Epithelial cell of proximal tubule (primary cell): Measurements from ENCODE around the gene RNF115. TPM values are rescaled to one million over a fixed set of nuclear protein-coding genes. Genes with fewer than 3 reads are reported as not detected.
"Not testable (repeated sequence)": the region's sequence is repeated elsewhere in the genome, so short reads cannot be mapped to it uniquely, and the experiment has no call there.

ENCODE experiments used
- DNase-seq: peaks from one replicate; pipeline ENCODE4 v3.0.0-alpha.2; 2011; ENCODE audit warnings: low read depth
- H3K4me3 ChIP-seq: 2 replicates; pipeline ENCODE4 v1.5.1; 2011; ENCODE audit warnings: low read depth, mild to moderate bottlenecking, low read length
- total RNA-seq: library from RNA; depleted of rRNA; stranded (reverse); fragments of >200 nt; gene quantifications from 2 replicates; pipeline ENCODE4 v1.2.3, GENCODE V29; 2015
- TF ChIP-seq, protein P1 (sequence below): conservative IDR thresholded peaks from 2 replicates; pipeline ENCODE4 v1.5.1; 2012; ENCODE audit warnings: low read depth, mild to moderate bottlenecking, low read length

Gene RNF115
- total RNA-seq, 1 donor from 2014 or later, result 10.4 TPM

DNA sequence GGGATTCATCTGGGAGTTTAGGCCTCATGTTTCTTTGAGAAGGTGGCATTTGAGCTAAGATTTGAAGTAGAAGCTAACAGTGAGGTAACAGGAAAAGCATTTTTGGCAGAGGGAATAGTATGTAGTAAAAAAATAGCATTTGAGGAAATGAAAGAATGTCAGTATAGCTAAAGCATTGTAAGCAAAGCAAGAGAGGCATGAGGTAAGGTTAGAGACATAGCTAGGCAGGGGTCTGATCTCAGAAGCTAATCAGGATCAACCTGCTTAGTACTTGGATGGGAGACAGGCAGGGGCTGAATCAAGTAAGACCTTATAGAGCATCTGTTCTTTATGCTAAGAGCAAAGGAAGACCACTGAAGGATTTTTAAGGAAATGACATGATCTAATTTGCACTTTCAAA, 4.1 kb upstream of the RNF115 start:
- TF ChIP-seq, protein P1, sequence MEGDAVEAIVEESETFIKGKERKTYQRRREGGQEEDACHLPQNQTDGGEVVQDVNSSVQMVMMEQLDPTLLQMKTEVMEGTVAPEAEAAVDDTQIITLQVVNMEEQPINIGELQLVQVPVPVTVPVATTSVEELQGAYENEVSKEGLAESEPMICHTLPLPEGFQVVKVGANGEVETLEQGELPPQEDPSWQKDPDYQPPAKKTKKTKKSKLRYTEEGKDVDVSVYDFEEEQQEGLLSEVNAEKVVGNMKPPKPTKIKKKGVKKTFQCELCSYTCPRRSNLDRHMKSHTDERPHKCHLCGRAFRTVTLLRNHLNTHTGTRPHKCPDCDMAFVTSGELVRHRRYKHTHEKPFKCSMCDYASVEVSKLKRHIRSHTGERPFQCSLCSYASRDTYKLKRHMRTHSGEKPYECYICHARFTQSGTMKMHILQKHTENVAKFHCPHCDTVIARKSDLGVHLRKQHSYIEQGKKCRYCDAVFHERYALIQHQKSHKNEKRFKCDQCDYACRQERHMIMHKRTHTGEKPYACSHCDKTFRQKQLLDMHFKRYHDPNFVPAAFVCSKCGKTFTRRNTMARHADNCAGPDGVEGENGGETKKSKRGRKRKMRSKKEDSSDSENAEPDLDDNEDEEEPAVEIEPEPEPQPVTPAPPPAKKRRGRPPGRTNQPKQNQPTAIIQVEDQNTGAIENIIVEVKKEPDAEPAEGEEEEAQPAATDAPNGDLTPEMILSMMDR, result no peak
- no peak for DNase-seq
- H3K4me3 ChIP-seq, result no peak overlapping the region

DNA sequence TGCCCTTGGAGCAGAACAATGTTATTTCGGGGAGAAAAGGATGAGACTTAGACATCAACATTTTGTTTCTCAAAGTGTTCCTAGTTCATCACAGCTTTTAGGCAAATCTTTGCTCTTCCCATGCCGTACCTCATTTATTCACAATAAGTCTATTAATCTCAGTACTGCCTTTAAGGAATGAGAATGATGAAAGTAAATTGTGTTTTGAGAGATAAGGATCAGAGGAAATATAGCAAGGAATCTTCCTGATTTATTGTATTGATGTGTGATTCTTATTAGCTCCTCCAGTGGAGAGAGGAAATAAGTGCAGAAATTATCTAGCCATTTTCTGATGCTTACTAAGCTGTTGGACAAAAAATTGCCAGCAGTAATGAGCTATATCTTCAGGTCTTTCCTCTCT, 2.1 kb upstream of the RNF115 start:
- no peak for DNase-seq
- H3K4me3 ChIP-seq, result no peak overlapping the region
- TF ChIP-seq, protein P1, result no peak

DNA sequence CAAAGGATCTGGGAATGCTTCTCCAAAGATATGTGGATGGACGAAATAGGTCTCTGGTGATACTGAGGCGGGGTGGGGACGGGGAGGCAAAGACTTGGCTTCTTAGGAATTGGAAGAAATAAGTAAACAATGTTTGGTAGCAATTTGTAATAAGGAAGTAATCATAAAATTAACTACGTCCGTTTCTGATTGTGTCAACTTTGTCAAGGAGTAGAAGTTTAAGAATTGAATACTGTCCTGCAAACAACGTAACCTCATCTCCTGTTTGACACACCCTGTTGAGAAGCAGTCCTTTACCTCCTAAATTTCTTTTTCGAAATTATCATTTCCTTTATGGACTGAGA, 576 bp upstream of the RNF115 start:
- TF ChIP-seq, protein P1, result no peak
- DNase-seq, result no peak
- H3K4me3 ChIP-seq, result peak overlapping the region; percentile 99

DNA sequence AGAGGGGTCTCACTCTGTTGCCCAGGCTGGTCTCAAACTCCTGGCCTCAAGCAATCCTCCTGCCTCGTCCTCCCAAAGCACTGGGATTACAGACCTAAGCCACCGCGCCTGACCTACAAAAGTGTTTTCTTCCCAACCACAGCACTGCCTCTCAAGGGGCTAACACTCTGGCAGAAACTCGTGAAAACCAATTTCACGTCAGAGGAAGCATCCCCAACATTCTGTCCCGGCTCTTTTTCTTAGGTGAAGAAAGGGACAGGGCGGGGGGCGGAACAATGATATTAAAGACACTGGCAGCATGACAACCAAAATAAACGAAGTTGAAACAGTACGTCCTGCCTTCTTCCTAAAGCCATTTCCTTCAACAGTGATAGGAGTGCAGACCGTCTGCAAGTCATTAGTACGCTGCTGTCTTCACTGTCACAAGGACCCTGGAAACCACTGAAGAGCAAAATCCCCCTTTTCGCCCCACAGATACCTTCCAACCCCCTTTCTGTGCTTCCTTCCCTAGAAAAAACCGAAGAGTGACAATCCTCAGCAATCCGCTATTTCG, 1.0 kb downstream of the RNF115 start:
- DNase-seq, result not testable (repeated sequence)
- H3K4me3 ChIP-seq, result peak overlapping the region; percentile 43

DNA sequence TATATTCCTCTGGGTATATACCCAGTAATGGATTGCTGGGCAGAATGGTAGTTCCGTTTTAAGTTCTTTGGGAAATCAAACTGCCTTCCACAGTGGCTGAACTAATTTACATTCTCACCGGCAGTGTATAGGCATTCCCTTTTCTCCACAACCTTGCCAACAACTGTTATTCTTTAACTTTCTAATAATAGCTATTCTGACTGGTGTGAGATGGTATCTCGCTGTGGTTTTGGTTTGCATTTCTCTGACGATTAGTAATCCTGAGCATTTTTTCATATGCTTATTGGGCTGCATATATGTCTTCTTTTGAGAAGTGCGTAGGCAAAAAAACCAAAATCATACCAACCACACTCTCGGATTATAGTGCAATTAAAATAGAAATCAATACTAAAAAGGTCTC, 5.8 kb downstream of the RNF115 start:
- H3K4me3 ChIP-seq, DNase-seq: not testable (repeated sequence)

DNA sequence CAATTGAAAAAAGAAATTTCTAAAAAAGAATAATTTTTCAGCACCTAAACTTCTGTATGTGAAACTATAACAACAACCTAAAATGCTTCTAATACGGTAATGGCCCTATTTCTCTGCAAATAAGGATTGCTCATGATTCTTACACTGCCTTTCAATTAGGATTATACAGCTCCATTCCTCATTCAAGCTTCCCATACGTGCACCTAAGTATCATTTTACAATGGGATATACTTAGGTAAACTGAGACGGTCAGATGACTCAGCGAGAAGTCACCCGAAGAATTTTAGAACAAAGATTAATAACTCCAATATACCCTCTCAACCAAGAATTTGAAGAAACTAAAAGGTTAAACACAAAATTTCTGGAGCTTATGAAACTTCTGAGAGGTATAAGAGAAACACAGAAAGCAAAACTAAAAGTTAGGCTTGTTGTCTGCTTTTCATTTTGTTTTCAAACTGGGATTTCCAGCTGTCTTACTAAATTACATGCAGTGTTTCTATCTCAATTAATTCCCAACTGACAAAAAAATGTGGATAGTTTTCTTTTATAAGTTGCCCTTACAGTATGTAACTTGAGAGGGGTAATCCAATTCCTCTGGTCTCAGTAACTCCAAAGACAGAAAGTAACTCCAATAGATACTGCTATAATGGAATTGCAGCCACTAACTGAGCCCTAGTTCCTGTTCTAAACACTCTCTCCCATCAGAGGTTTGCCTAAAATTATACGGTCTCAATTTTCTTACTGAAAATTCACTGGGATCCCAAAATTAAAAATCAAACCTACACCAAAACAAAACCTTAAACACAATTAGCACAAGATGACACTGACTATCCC, 10.7 kb downstream of the RNF115 start:
- not testable (repeated sequence) for DNase-seq, H3K4me3 ChIP-seq

DNA sequence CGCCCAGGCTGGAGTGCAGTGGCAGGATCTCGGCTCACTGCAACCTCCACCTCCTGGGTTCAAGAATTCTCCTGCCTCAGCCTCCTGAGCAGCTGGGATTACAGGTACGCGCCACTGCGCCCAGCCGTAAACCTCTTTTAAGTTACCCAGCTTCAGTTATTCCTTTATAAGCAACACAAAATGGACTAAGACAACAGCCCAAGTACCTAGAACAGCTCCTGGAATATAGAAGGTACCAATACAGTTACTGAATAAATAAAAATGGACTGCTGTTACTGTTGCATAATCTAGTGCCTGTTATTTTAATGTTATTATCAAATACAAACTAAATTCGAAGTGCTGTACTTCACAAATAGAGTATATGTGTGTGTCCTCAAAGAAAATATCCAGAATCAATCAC, 17.1 kb downstream of the RNF115 start:
- no peak overlapping the region for H3K4me3 ChIP-seq
- TF ChIP-seq, protein P1, result no peak
- DNase-seq, result no peak

DNA sequence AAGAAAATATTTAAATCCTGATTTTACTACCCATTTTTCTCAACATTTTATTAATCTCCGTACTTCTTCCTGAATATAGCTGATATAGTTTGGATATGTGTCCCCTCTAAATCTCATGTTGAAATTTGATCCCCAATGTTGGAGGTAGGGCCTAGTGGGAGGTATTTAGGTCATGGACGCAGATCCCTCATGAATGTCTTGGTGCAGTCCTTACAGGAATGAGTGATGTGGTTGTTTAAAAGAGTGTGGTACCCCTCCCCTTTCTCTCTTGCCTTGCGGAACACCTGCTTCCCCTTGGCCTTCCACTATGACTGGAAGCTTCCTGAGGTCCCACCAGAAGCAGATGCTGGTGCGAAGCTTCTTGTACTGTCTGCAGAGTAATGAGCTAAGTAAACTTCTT, 17.5 kb downstream of the RNF115 start:
- no peak overlapping the region for H3K4me3 ChIP-seq
- DNase-seq, result no peak
- TF ChIP-seq, protein P1, result no peak
